GM23248 (cell line): ENCODE data around the gene MAML3.

Experiments used
- EZH2 ChIP-seq: fragments of 200-600 bp; sonication (generic); IDR thresholded peaks from 2 replicates; pipeline ENCODE4 v1.6.1; 2018; ENCODE audit warnings: antibody characterized with exemption, mild to moderate bottlenecking; ENCODE audit not compliant: insufficient read depth, poor library complexity, severe bottlenecking
- EZH2phosphoT487 ChIP-seq: fragments of 200-600 bp; sonication (generic); IDR thresholded peaks from 2 replicates; pipeline ENCODE4 v1.6.1; 2018; ENCODE audit warnings: antibody characterized with exemption, moderate library complexity, mild to moderate bottlenecking, low read depth; ENCODE audit not compliant: insufficient read depth

DNA sequence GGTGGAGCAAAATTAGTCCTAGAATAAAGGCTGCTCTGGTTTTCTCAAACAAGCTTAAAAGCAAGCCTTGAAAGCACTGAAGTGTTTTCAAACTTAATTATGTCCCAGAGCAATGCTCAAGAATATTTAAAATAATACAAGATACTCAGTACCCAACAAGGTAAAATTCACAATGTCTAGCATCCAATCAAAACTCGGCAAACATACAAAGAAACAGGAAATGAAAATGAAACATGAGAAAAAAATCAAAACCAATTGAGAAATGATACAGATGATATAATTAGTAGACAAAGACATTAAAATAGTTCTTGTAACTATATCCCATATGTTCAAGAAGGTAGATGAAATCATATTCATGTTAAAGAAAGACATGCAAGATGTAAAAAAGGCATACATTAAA, 45.0 kb upstream of the MAML3 start:
- TF ChIP-seq EZH2phosphoT487 (no peak), EZH2 (no peak)
